ENCODE data around the gene PHC2. TPM values are rescaled to one million over a fixed set of nuclear protein-coding genes. Genes with fewer than 3 reads are reported as not detected.

The PHC2 gene
- total RNA-seq, 1 donor from 2014 or later: 135 TPM

DNA sequence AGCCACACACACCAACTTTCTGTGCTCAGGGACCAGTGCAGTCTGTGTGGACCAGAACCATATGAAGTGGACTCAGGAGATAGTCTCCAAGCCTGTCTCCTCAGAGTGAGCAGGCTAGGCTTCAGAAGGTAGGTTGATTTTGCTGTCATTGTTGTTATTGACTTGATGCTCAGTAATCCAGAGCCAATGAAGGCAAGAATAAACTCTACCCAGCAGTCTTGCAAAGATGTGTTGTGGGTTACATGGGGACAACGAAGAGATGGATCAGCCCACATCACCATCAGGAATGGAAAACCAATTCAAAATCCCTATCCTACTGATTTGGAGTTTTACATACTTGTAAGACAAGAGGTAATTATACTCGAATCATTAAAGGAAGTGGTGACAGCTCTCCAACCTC is 37.4 kb downstream of the PHC2 start:
- H3K4me3 Mint-ChIP-seq (ENCODE audit: low read depth): no peak overlapping the region
- no peaks in the 10 kb centered on the region for H3K36me3 Mint-ChIP-seq (ENCODE audit: insufficient read depth)
- peaks cover 2% of the 10 kb centered on the region for H3K27me3 Mint-ChIP-seq
- no peaks in the 10 kb centered on the region for H3K9me3 Mint-ChIP-seq (ENCODE audit: low read depth)
- TF ChIP-seq, protein P1, sequence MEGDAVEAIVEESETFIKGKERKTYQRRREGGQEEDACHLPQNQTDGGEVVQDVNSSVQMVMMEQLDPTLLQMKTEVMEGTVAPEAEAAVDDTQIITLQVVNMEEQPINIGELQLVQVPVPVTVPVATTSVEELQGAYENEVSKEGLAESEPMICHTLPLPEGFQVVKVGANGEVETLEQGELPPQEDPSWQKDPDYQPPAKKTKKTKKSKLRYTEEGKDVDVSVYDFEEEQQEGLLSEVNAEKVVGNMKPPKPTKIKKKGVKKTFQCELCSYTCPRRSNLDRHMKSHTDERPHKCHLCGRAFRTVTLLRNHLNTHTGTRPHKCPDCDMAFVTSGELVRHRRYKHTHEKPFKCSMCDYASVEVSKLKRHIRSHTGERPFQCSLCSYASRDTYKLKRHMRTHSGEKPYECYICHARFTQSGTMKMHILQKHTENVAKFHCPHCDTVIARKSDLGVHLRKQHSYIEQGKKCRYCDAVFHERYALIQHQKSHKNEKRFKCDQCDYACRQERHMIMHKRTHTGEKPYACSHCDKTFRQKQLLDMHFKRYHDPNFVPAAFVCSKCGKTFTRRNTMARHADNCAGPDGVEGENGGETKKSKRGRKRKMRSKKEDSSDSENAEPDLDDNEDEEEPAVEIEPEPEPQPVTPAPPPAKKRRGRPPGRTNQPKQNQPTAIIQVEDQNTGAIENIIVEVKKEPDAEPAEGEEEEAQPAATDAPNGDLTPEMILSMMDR (IDR thresholded peaks at IDR 0.05; ENCODE audit: unreplicated experiment): no peak
- DNase-seq (ENCODE audit: low spot score, unreplicated experiment): no peak
- H3K27ac Mint-ChIP-seq: no peak overlapping the region
- H3K4me1 Mint-ChIP-seq (ENCODE audit: low read depth): peaks cover 7% of the 10 kb centered on the region

DNA sequence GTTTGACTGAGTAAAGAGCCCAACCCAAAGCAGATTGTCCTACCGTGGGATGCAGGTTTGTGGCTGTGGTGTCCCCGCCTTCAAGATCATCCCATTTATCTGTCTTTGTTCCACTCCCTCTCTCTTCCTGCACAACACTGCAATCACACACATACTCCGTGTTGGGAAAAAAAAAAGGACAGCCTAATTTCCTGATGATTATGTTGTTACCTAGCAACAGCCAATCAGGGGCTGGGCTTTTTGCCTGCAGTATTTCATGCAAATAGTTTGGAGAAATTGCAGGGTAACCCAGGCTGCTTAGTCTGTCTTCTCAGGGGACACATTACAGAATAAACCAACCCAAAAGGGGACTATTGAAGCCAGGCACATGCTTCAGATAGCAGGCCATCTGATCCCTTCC is 38.3 kb downstream of the PHC2 start:
- no peak overlapping the region for H3K4me3 Mint-ChIP-seq (ENCODE audit: low read depth)
- no peak for DNase-seq (ENCODE audit: low spot score, unreplicated experiment)
- H3K27ac Mint-ChIP-seq: no peak overlapping the region
- peaks cover 1% of the 10 kb centered on the region for H3K36me3 Mint-ChIP-seq (ENCODE audit: insufficient read depth)
- no peaks in the 10 kb centered on the region for H3K9me3 Mint-ChIP-seq (ENCODE audit: low read depth)
- peaks cover 7% of the 10 kb centered on the region for H3K4me1 Mint-ChIP-seq (ENCODE audit: low read depth)
- H3K27me3 Mint-ChIP-seq: peaks cover 2% of the 10 kb centered on the region
- TF ChIP-seq, protein P1 (IDR thresholded peaks at IDR 0.05; ENCODE audit: unreplicated experiment): no peak

DNA sequence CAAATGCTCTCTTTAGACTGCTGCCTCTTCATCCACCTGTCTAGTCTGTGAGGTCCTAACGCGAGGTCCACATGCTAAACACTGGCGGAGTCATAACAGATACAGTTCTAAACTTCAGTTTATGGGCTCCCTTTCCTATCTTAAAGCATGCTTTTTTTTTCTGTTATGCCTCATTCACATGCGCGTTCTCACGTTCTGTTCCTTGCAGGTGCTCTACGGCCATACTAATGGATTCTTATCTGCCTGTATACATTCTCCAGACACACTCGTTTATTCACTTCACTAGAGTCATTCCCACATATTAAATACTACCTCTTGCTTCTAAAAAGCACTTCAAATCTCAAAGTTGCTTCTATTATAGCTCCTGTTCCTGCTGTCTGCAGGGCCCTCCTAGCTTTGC is 38.7 kb downstream of the PHC2 start:
- Mint-ChIP-seq H3K27me3 (peaks cover 2% of the 10 kb centered on the region), H3K36me3 (ENCODE audit: insufficient read depth) (peaks cover 1% of the 10 kb centered on the region), H3K4me3 (ENCODE audit: low read depth) (no peak overlapping the region), H3K27ac (no peak overlapping the region), H3K4me1 (ENCODE audit: low read depth) (peaks cover 8% of the 10 kb centered on the region), H3K9me3 (ENCODE audit: low read depth) (no peaks in the 10 kb centered on the region)
- DNase-seq (ENCODE audit: low spot score, unreplicated experiment): no peak
- TF ChIP-seq, protein P1 (IDR thresholded peaks at IDR 0.05; ENCODE audit: unreplicated experiment): no peak

DNA sequence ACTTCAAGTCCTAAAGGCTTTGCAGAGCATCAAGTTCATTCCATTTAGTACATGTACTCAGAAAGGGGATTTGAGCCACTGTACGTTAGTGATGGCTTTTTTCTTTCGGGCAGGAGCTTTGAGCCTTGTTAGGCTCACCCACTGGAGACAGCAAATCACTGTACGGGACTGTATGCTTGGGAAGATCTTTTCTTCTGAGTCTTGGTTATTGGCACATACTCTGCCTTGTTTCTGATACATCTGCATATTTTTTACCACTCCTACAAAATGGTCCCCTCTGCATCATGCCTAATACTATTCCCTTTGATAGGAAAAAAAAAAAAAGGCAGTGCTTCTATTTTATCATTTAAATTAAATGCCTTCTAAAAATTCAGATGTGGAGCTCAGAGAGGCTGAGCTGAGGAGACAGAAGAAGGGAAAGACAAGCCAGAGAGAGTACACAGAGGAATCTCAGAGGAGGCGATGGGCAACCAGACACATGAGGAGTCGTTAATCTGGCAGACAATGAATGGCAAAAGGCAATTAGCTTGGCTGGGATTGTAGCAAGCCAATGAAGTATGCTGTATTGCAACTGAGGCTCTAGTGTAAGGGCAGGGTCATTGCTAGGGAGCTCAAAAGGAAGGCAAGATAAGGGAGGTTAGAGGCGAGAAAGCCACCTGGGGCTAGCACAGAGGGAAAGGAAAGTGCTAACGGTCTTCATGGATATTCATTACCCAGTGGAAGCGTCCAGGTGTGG is 39.4 kb downstream of the PHC2 start:
- DNase-seq (ENCODE audit: low spot score, unreplicated experiment): no peak
- H3K4me3 Mint-ChIP-seq (ENCODE audit: low read depth): no peak overlapping the region
- H3K27ac Mint-ChIP-seq: no peak overlapping the region
- H3K36me3 Mint-ChIP-seq (ENCODE audit: insufficient read depth): peaks cover 1% of the 10 kb centered on the region
- H3K9me3 Mint-ChIP-seq (ENCODE audit: low read depth): no peaks in the 10 kb centered on the region
- TF ChIP-seq, protein P1 (IDR thresholded peaks at IDR 0.05; ENCODE audit: unreplicated experiment): no peak
- H3K4me1 Mint-ChIP-seq (ENCODE audit: low read depth): peaks cover 8% of the 10 kb centered on the region
- peaks cover 2% of the 10 kb centered on the region for H3K27me3 Mint-ChIP-seq

DNA sequence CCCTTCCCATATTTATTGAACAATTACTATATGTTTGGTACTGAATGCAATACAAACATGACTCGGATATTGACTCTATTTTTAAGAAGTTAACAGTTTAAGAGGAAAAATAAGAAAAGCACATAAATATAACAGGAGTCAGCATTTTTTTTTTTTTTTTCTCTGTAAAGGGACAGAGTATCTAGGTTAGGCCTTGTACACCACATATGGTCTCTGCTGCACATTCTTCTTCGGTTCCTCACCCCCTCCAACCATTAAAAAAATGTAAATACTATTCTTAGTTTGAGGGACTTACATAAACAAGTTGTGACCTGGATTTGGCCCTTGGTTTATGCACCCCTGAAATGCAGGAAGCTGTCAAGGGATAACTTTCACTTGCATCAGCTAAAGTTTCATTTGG is 40.4 kb downstream of the PHC2 start:
- H3K27me3 Mint-ChIP-seq: peaks cover 2% of the 10 kb centered on the region
- no peak for DNase-seq (ENCODE audit: low spot score, unreplicated experiment)
- H3K36me3 Mint-ChIP-seq (ENCODE audit: insufficient read depth): peaks cover 1% of the 10 kb centered on the region
- TF ChIP-seq, protein P1 (IDR thresholded peaks at IDR 0.05; ENCODE audit: unreplicated experiment): no peak
- H3K4me3 Mint-ChIP-seq (ENCODE audit: low read depth): no peak overlapping the region
- H3K27ac Mint-ChIP-seq: no peak overlapping the region
- peaks cover 8% of the 10 kb centered on the region for H3K4me1 Mint-ChIP-seq (ENCODE audit: low read depth)
- H3K9me3 Mint-ChIP-seq (ENCODE audit: low read depth): no peaks in the 10 kb centered on the region

All from progenitor cell of endocrine pancreas (in vitro differentiated cells).